Ishikawa (cell line): ENCODE measurements around the gene FBXW5.

Experiments
- CEBPB ChIP-seq: IDR thresholded peaks from 2 replicates; pipeline ENCODE4 v1.6.1; 2012
- EGR1 ChIP-seq: IDR thresholded peaks from 2 replicates; pipeline ENCODE4 v1.6.1; 2012
- FOXM1 ChIP-seq: IDR thresholded peaks from 2 replicates; pipeline ENCODE4 v1.6.1; 2012; ENCODE audit warnings: low read depth, borderline replicate concordance
- NFIC ChIP-seq: IDR thresholded peaks from 2 replicates; pipeline ENCODE4 v1.6.1; 2012
- RAD21 ChIP-seq: IDR thresholded peaks from 2 replicates; pipeline ENCODE4 v1.6.1; 2012; ENCODE audit warnings: low read depth
- TAF1 ChIP-seq: IDR thresholded peaks from 2 replicates; pipeline ENCODE4 v1.6.1; 2012; ENCODE audit warnings: low read depth, mild to moderate bottlenecking
- TEAD4 ChIP-seq: IDR thresholded peaks from 2 replicates; pipeline ENCODE4 v1.6.1; 2012
- YY1 ChIP-seq: IDR thresholded peaks from 2 replicates; pipeline ENCODE4 v1.6.1; 2012; ENCODE audit warnings: low read depth
- TF ChIP-seq, protein P1 (sequence below): IDR thresholded peaks from 2 replicates; pipeline ENCODE4 v1.6.1; 2012
- TF ChIP-seq, protein P2 (sequence below): IDR thresholded peaks from 2 replicates; pipeline ENCODE4 v1.6.1; 2012; ENCODE audit warnings: low read depth, mild to moderate bottlenecking

GRCh38 chr9:136970361-136970760, 25.8 kb upstream of the FBXW5 start:
- no peak for TF ChIP-seq RAD21
- no peak for TF ChIP-seq EGR1
- no peak for TF ChIP-seq YY1
- TF ChIP-seq, protein P1, sequence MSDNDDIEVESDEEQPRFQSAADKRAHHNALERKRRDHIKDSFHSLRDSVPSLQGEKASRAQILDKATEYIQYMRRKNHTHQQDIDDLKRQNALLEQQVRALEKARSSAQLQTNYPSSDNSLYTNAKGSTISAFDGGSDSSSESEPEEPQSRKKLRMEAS: no peak
- no peak for TF ChIP-seq FOXM1
- TF ChIP-seq CEBPB: no peak
- TF ChIP-seq, protein P2, sequence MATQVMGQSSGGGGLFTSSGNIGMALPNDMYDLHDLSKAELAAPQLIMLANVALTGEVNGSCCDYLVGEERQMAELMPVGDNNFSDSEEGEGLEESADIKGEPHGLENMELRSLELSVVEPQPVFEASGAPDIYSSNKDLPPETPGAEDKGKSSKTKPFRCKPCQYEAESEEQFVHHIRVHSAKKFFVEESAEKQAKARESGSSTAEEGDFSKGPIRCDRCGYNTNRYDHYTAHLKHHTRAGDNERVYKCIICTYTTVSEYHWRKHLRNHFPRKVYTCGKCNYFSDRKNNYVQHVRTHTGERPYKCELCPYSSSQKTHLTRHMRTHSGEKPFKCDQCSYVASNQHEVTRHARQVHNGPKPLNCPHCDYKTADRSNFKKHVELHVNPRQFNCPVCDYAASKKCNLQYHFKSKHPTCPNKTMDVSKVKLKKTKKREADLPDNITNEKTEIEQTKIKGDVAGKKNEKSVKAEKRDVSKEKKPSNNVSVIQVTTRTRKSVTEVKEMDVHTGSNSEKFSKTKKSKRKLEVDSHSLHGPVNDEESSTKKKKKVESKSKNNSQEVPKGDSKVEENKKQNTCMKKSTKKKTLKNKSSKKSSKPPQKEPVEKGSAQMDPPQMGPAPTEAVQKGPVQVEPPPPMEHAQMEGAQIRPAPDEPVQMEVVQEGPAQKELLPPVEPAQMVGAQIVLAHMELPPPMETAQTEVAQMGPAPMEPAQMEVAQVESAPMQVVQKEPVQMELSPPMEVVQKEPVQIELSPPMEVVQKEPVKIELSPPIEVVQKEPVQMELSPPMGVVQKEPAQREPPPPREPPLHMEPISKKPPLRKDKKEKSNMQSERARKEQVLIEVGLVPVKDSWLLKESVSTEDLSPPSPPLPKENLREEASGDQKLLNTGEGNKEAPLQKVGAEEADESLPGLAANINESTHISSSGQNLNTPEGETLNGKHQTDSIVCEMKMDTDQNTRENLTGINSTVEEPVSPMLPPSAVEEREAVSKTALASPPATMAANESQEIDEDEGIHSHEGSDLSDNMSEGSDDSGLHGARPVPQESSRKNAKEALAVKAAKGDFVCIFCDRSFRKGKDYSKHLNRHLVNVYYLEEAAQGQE: no peak
- no peak for TF ChIP-seq NFIC
- no peak for TF ChIP-seq TAF1
- TF ChIP-seq TEAD4: no peak
